HG03460 (cell line): ENCODE data around the gene CBFA2T3.

Experiments used
- ATAC-seq: cut with Tn5 transposase; IDR thresholded peaks from one replicate; pipeline ENCODE4 v1.9.1; 2021; ENCODE audit not compliant: unreplicated experiment

Gene CBFA2T3

GRCh38 chr16:88977812-88978607, 1.0 kb upstream of the CBFA2T3 start:
- ATAC-seq, result no peak

DNA sequence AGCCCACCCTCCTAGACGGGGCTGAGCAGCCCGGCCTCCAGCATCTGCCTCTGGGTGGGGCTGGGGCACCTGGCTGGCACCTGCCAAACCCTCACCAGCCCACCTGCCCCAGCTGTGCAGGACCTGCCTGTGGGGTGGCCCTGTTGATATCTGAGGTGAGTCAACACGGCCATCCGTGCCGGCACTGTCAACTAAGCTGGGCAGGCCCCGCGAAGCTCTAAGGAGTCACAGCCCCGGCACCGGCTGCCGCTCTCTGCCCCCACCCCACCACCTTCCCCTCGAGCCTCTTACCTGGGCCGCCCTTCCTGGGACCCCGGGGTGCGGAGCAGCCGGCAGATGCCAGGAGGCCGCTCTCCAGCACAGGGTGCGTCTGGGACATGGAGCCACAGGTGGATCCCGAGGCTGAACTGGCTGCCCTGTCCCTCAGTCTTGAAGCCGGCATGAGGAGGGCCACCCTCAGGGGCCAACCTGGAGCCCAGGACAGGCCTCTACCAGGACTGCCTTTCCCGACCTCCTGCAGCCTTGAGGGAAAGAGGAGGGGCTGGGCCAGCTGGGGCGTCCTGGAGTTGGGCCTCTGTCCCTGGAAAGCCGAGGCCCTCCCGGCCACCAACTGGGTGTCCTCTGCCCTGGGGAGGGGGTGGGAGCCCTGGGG, 515 bp downstream of the CBFA2T3 start:
- ATAC-seq, result no peak

- no peak for ATAC-seq
These were observed 1.4 kb downstream of the CBFA2T3 start for GRCh38 chr16:88975511-88976061.

GRCh38 chr16:88974916-88975215, 2.1 kb downstream of the CBFA2T3 start:
- no peak for ATAC-seq

- no peak for ATAC-seq
These were observed 2.7 kb downstream of the CBFA2T3 start for GRCh38 chr16:88974080-88974915.

DNA sequence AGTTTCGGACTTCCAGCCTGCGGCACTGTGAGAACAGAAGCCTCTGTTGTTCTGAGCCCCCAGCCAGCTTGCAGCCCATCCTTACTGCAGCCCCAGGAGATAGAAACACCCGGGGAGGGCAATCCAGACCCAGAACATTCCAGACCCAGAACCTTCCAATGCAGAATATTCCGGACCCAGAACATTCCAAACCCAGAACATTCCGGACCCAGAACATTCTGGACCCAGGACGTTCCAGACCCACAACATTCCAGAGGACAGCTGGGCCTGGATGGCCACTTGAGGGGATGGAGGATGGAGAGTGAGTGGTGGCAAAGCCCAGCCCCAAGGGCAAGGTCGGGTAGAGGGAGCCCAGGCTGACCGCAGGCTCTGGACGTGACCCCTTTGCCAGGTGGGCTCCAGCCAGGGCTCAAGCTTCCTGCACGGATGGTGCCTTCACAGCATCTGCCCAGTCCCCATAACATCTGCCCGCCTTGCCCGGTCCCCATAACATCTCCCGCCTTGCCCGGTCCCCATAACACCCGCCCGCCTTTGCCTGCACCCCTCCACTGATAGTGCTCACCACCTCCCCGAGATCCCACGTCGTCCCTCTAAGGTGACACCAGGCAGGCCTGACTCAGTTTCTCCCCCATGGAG, 3.5 kb downstream of the CBFA2T3 start:
- ATAC-seq, result no peak

DNA sequence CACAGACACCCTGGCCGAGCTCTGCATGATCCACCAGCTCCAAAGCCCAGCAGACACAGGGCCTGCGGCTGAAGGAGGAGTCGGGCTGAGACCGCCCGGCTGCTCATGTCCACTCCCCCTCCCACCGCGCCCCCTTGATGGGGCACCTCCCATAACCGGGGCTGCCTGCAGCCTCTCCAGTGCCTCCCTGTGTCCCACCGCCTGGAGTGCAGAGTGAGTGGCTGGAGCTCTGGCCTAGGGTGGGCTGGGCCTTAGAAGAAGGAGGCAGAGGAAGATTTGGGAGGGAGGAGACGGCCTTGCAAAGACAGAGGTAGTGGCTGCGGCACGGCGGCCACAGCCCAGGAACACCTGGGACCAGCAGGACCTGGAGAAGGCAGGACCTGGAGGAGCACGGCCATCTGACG, 4.0 kb downstream of the CBFA2T3 start:
- ATAC-seq, result no peak

GRCh38 chr16:88972349-88972748, 4.7 kb downstream of the CBFA2T3 start:
- no peak for ATAC-seq

DNA sequence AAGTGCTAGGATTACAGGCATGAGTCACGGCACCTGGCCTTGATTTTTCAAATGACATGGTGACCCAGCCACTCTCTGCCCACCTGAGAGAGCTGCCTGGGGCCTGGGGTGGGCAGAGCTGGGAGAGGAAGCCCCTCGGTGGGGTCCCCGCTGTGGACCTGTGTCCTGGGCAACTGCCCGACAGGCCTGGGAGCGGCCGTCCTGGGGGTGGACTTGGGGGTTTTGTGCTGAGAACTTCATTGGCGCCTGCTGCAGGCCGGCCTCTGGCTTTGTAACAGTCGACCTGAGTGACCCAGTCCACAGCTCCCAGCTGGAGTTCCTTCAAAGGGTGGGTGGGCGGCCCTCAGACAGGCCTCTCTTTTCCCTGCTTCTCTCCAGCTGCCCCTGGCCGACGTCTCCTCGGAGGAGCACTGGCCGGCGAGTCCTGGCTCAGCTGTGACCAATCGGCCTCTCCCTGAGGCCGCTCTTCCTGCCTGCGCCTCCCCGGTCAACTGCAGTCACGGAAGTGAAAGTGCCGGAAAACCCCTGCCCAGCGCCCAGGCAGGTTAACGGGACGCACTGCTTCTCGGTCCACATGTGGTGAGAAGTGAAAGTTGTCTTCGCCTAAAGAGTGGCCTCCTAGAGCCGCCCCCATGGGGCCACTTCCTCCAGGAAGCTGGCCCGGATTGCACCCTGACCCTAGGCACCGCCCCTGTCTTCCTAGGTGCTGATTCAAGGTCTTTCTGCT, 5.5 kb downstream of the CBFA2T3 start:
- no peak for ATAC-seq

DNA sequence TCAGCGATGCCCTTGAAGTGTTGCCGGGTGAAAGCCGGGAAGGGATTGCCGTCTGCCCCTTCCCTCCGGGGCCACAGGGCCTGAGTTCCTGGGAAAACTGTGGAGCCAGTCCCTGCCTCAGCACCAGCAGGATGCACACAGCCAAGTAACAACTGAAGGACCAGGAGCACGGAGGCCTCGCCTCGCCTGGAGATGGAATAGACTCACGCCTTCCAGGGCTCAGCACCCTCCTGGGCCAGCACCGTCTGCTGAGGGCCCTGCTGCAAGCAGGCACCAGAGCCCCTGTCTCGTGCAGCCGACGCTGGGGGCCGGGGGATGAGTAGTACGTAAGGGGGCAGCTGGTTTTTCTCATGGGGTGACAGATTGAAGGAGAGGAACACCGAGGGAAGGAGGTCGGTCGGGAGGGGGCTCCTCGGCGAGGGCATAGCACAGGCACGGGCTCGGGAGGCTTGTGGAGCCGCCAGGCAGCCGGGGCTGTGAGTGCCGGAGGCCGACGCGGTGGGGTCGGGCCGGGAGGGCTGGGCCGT, 6.4 kb downstream of the CBFA2T3 start:
- ATAC-seq, result no peak

GRCh38 chr16:88970050-88970449, 7.0 kb downstream of the CBFA2T3 start:
- no peak for ATAC-seq

- ATAC-seq, result no peak
These were observed 7.6 kb downstream of the CBFA2T3 start for GRCh38 chr16:88969361-88969831.

DNA sequence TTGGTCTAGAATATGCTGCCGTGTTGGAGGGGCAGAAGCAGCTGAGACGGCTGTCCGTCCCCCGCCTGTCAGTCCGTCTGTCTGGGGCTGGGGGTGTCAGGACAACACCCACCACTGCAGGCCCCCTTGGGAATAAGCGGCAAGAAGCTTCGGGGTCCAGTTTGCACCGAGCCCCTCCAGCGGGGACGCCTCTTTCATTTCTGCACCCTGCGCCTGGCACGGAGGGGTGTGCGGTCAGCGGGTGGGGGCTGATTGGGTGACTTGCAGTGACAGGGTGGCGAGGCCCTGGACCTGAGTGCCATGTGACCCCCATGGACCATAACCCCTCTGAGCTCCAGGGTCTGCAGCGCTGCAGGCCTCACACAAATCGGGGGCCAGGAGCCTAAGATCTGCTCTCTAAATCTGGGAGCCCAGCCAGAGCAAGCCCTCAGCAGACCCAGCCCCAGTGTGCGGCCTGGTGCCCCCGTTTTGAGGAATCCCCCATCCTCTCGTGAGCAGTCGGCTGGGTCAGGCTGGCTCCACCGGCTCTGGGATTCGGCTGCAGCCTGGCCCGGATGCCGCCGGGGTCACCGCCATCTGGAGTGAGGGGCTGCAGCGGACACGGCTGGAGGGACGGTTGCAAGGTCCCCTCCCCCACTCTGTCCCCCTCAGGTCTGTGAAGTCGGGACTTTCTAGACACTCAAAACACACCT, 8.3 kb downstream of the CBFA2T3 start:
- no peak for ATAC-seq

DNA sequence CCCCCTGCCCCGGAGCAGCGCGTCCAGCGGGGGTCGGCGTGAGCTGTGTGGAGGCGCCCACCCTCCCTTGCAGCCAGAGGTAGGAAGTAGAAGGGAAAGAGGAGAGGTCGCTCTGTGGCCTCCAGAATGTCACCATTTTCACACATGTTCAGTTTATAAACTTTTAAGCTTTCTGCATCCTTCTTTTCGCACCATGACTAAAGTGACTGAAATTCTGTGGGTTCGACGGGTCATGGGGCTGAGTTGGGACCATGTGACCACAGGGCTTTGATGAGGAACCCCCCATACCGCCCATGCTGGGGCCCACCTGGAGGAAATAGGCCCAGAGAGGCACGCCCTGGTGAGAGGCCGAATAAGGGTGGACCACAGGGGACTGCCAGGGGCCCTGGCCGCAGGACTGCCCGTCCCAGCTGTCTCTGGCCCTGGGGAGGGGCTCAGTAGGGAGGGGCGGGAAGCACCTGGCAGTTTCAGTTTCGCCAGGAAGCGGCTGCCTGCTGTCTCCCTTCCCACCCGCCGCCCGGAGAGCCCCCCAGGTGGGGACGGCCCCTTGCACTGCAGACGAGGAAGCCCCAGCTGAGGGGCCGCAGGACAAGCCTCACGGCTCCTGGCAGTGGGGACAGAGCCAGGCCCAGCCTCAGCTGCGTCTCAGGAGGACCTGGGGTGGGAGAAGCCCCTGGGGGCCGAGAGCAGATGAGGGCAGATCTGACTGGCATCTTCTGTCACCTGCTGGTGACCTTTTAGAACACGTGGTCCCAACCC, 9.0 kb downstream of the CBFA2T3 start:
- ATAC-seq, result peak; percentile 61

DNA sequence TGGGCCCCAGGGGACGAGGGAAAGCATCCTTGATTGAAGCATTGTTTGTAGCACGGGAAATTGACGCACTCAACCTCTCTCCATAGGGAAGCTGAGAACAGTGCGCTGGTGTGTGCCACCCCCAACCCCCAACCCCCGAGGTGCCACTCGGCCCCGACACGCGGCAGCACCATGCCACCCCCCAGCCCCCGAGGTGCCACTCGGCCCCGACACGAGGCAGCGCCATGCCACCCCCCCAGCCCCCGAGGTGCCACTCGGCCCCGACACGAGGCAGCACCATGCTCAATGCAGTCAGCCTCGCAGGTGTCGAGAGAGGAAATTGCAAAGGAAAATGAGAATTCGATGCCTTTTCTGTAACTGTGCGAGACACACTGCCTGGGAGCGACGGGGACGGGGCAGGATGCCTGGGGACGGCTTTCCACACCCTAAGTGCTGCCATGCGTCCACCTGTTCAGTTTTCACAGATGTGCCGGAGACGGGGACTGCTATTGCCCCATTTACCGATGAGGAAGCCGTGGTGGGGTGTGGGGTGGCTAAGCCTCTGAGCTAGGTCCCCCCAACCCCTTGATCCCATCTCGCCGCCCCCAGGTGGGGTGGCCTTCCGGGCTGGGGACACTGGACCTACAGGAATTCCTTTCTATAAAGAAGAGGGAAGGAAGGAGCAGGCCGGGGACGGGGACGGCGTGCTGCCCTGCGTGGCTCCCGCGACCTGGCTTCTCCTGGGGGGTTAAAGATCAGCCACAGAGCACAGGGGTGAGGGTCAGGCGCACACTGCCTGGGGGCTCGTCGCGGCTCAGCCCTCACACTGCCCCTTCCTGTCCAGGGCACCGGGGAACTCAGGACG, 9.8 kb downstream of the CBFA2T3 start:
- no peak for ATAC-seq

DNA sequence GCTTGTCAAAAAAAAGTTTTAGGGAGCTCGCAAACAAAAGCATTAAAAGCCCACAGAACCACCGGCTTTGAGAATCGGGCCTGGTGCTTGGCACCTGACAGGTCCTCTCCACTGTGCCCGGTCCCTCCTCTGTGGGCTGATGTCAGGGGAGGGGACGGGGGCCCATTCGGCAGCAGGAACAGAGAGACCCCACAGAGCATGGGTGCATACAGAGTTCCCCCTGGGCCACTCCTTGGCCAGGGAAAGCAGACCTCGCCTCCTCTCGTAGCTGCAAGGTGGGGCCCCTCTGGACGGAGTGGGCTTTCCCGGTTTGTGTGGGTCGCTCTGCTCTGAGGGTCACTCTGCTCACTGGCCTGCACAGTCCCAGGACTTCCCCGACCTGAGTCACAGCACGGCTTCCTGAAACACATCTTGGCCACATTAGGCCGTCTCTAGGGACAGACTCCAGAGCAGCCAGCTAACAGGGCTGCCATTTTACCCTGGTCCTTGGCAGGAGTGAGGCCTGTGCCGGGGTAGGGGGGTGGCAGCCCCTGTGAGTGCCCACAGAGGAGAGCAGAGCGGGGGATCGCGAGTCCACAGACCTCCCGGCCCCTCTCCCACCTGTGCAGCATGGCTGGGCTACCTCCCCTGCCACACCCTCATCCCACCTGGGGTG, 11.1 kb downstream of the CBFA2T3 start:
- no peak for ATAC-seq

DNA sequence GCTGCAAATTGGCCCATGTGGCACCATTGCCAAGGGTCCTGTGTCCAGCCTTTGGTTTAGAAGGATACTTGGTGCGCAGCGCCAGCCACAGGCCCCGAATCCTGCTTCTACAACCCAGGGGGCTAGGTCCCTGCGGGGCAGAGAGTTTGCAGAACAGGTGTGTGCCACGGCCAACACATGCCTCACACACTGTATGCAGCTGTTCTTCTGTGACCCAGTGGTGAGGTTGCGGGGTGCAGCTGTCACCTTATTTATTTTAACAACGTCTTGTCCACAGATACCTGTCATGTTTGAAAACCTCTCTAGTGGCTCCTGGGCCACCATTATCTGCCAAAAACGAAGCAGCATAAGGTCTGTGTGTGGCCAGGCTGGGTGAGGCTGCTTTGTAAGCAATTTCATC, 11.6 kb downstream of the CBFA2T3 start:
- ATAC-seq, result no peak
